Inferior parietal cortex (tissue), 1 donor: ENCODE results near the gene DNASE2B.

Experiments used
- DNase-seq: peaks from one replicate; pipeline ENCODE4 v3.0.0-alpha.2; 2016; ENCODE audit errors: extremely low spot score

DNASE2B gene

GRCh38 chr1:84398175-84399155 is at the start of gene DNASE2B:
TSS of gene DNASE2B (plus strand) at chr1:84398484. CDS start at chr1:84398565, 81 bp downstream.
- no peak for DNase-seq

- DNase-seq = no peak
Measured at GRCh38 chr1:84348759-84349158, 49.5 kb upstream of the DNASE2B start.

- DNase-seq = no peak
Measured at GRCh38 chr1:84350104-84350503, 48.2 kb upstream of the DNASE2B start.

- no peak for DNase-seq
Measured at GRCh38 chr1:84350550-84350949, 47.7 kb upstream of the DNASE2B start.

GRCh38 chr1:84352298-84353106 is 45.8 kb upstream of the DNASE2B start:
- DNase-seq = no peak

- no peak for DNase-seq
Measured at GRCh38 chr1:84353695-84354094, 44.6 kb upstream of the DNASE2B start.

- DNase-seq = no peak
Measured at GRCh38 chr1:84355556-84355955, 42.7 kb upstream of the DNASE2B start.

GRCh38 chr1:84356881-84357280 is 41.4 kb upstream of the DNASE2B start:
- DNase-seq = no peak

GRCh38 chr1:84358695-84359094 is 39.6 kb upstream of the DNASE2B start:
- no peak for DNase-seq

- no peak for DNase-seq
Measured at GRCh38 chr1:84360316-84360715, 38.0 kb upstream of the DNASE2B start.

- no peak for DNase-seq
Measured at GRCh38 chr1:84361796-84362195, 36.5 kb upstream of the DNASE2B start.

- DNase-seq = no peak
Measured at GRCh38 chr1:84363019-84363418, 35.3 kb upstream of the DNASE2B start.

GRCh38 chr1:84363622-84364021 is 34.7 kb upstream of the DNASE2B start:
- no peak for DNase-seq

GRCh38 chr1:84365225-84366221 is 32.8 kb upstream of the DNASE2B start:
- no peak for DNase-seq

GRCh38 chr1:84366786-84367185 is 31.5 kb upstream of the DNASE2B start:
- no peak for DNase-seq

- DNase-seq = no peak
Measured at GRCh38 chr1:84367219-84367618, 31.1 kb upstream of the DNASE2B start.

GRCh38 chr1:84368441-84368840 is 29.8 kb upstream of the DNASE2B start:
- no peak for DNase-seq

- no peak for DNase-seq
Measured at GRCh38 chr1:84370266-84370665, 28.0 kb upstream of the DNASE2B start.

- DNase-seq = no peak
Measured at GRCh38 chr1:84370831-84371394, 27.4 kb upstream of the DNASE2B start.

- no peak for DNase-seq
Measured at GRCh38 chr1:84373436-84374141, 24.7 kb upstream of the DNASE2B start.
